SK-N-SH (cell line): ENCODE data around the gene HOXB8. TPM values are rescaled to one million over a fixed set of nuclear protein-coding genes. Genes with fewer than 3 reads are reported as not detected.

ENCODE experiments used
- CTCF ChIA-PET: fragments of 300-600, 350-600 bp; formaldehyde crosslinking; extraction: SDS; loops from one replicate; lab custom pipeline; 2021; lab: Yijun Ruan, JAX
- POLR2A ChIA-PET: fragments of 350-600 bp; sonication (Branson Sonifier 250); formaldehyde crosslinking; extraction: SDS; loops from one replicate; lab custom pipeline; 2020; ENCODE audit warnings: antibody characterized with exemption, inconsistent platforms; lab: Yijun Ruan, JAX
- DNase-seq: peaks from one replicate; pipeline ENCODE4 v3.0.0; 2012
- H2AFZ ChIP-seq: fragments of 200-600 bp; sonication (generic); 2 replicates; pipeline ENCODE4 v1.8.1; 2016; ENCODE audit warnings: antibody characterized with exemption, mild to moderate bottlenecking, low read depth
- H3F3A ChIP-seq: fragments of 200-600 bp; sonication (generic); replicated peaks from 2 replicates; pipeline ENCODE3; 2016; ENCODE audit warnings: antibody characterized with exemption, mild to moderate bottlenecking; ENCODE audit not compliant: insufficient read depth
- H3K27ac ChIP-seq, 2 experiments: fragments of 200-500 bp in 1 of 2; fragments of 200-600 bp in 1 of 2; sonication (Bioruptor generic) in 1 of 2; sonication (generic), shearing (Covaris generic) in 1 of 2; 2 replicates each; pipeline versions ENCODE4 v1.5.1 to v1.6.1; 2014 to 2016; ENCODE audit warnings: low read depth in 2 of 2, inconsistent platforms in 1 of 2, low read length in 1 of 2, mild to moderate bottlenecking in 1 of 2, mixed read lengths in 1 of 2
- H3K27me3 ChIP-seq: fragments of 200-600 bp; sonication (generic), shearing (Covaris generic); 2 replicates; pipeline ENCODE4 v1.6.1; 2016; ENCODE audit warnings: mixed run types; ENCODE audit not compliant: insufficient read depth
- H3K36me3 ChIP-seq, 2 experiments: fragments of 200-500 bp in 1 of 2; fragments of 200-600 bp in 1 of 2; sonication (Bioruptor generic) in 1 of 2; sonication (generic) in 1 of 2; replicated peaks in 1 of 2; 2 replicates each; pipeline versions ENCODE3 to v1.5.1; 2014 to 2016; ENCODE audit warnings: low read length in 1 of 2, mild to moderate bottlenecking in 1 of 2; ENCODE audit not compliant: insufficient read depth in 2 of 2, control insufficient read depth in 1 of 2
- H3K4me1 ChIP-seq, 2 experiments: fragments of 200-500 bp in 1 of 2; fragments of 200-600 bp in 1 of 2; sonication (Bioruptor generic) in 1 of 2; sonication (generic), shearing (Covaris generic) in 1 of 2; 2 replicates each; pipeline versions ENCODE4 v1.5.1 to v1.6.1; 2014 to 2016; ENCODE audit warnings: low read depth in 1 of 2, low read length in 1 of 2, mixed run types in 1 of 2; ENCODE audit not compliant: insufficient read depth in 2 of 2, control insufficient read depth in 1 of 2
- H3K4me2 ChIP-seq: fragments of 200-600 bp; sonication (generic), shearing (Covaris generic); 2 replicates; pipeline ENCODE4 v1.6.1; 2017; ENCODE audit warnings: mixed run types
- H3K4me3 ChIP-seq, 2 experiments: fragments of 200-500 bp in 1 of 2; fragments of 200-600 bp in 1 of 2; sonication (Bioruptor generic) in 1 of 2; sonication (generic), shearing (Covaris generic) in 1 of 2; 2 replicates each; pipeline versions ENCODE4 v1.5.1 to v1.8.1; 2014 to 2016; ENCODE audit warnings: low read depth in 2 of 2, inconsistent platforms in 1 of 2, low read length in 1 of 2, mild to moderate bottlenecking in 1 of 2, mixed read lengths in 1 of 2, moderate library complexity in 1 of 2
- H3K79me2 ChIP-seq: fragments of 200-600 bp; sonication (generic); 2 replicates; pipeline ENCODE4 v1.8.1; 2017; ENCODE audit warnings: mild to moderate bottlenecking; ENCODE audit not compliant: insufficient read depth
- H3K9ac ChIP-seq: fragments of 200-600 bp; sonication (generic); 2 replicates; pipeline ENCODE4 v1.6.1; 2017; ENCODE audit warnings: mixed run types
- H3K9me2 ChIP-seq: fragments of 200-600 bp; sonication (generic); 2 replicates; pipeline ENCODE4 v1.6.1; 2017; ENCODE audit warnings: mixed run types
- H3K9me3 ChIP-seq: fragments of 200-600 bp; sonication (generic); 2 replicates; pipeline ENCODE4 v1.6.1; 2017; ENCODE audit warnings: mixed run types, mild to moderate bottlenecking, moderate library complexity
- H4K20me1 ChIP-seq: fragments of 200-600 bp; sonication (generic); 2 replicates; pipeline ENCODE4 v1.6.1; 2017; ENCODE audit warnings: mild to moderate bottlenecking, mixed run types; ENCODE audit not compliant: insufficient read depth
- EZH2phosphoT487 ChIP-seq: fragments of 200-600 bp; sonication (generic); IDR thresholded peaks from 2 replicates; pipeline ENCODE4 v1.6.1; 2017; ENCODE audit warnings: low read depth, mixed run types, mild to moderate bottlenecking, antibody characterized with exemption, moderate library complexity, borderline replicate concordance
- FOSL2 ChIP-seq: IDR thresholded peaks from 2 replicates; pipeline ENCODE4 v1.4.0; 2012; ENCODE audit warnings: low read depth, mild to moderate bottlenecking, moderate library complexity, borderline replicate concordance
- MXI1 ChIP-seq: IDR thresholded peaks from 2 replicates; pipeline ENCODE4 v1.6.1; 2012; ENCODE audit warnings: mild to moderate bottlenecking, low read depth, low read length, improper control_type of control experiment
- USF1 ChIP-seq: IDR thresholded peaks from 2 replicates; pipeline ENCODE4 v1.4.0; 2012; ENCODE audit warnings: low read depth, borderline replicate concordance
- WGBS: methylation state at CpG from one replicate; pipeline ENCODE4 v1.1.6; 2017; ENCODE audit warnings: low lambda C conversion rate; 5-methylcytosine and 5-hydroxymethylcytosine counted together
- polyA plus RNA-seq, 3 experiments: library from polyadenylated mRNA; depleted of rRNA; stranded (reverse); fragments of >200 nt; gene quantifications; 2 replicates each; pipeline ENCODE4 v1.2.3, GENCODE V29; 2012
- TF ChIP-seq, protein P1 (sequence below): fragments of 150-350 bp; IDR thresholded peaks from 2 replicates; pipeline ENCODE4 v1.6.1; 2017; ENCODE audit warnings: antibody characterized with exemption, low read length, low read depth, borderline replicate concordance

HOXB8 gene
- polyA plus RNA-seq, 1 of the 3 experiments (the other 2 are of a cell fraction), result not detected

DNA sequence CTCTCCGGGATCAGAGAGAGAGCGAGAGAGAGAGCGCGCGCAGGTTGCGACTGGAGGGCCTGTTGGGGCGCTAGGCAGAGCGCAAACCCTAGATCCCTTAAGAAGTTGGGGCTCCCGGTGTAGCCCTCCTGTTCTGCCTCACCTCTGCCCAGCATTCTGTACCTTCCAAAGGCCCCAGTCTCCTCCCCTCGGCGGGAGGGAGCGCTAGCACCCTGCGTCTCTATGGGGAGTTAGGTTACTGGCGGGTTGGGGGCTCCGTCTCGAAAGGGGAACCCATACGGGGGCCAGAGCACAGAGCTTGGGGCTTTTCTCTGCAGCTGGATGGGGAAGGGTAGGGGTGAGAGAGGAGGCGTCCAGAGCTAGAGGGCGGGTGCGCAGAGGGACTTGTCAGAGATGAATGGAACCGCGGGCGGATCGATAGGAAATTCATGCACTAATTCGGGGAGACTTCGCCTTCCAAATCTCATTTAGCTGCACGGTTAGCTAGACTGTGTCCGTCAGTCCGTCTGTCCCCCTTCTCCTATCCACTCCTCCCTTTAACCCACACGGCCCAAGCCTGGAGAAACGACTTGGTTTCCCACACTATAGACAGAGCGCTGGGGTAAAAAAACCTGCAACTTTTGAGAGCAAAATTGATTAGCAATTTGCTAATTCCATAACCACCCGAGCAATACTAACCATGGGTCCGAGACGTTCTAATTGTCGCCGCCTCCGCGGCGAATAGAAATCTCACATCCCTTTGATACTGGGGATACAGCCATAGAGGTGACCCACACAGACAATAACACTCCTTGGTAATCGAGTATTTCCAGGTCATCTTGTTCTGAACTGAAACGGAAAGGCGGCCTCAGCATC lies 36.2 kb downstream of the HOXB8 start:
- Histone ChIP-seq H3F3A (peaks cover 4% of the 10 kb centered on the region), H3K36me3 (no peaks in the 10 kb centered on the region), H3K79me2 (no peaks in the 10 kb centered on the region), H4K20me1 (peaks cover 9% of the 10 kb centered on the region; the same call in 1 of the 2 replicates), H2AFZ (no peak overlapping the region), H3K4me1 (no peaks in the 10 kb centered on the region; a peak in 1 of 4 replicates), H3K27ac (no peak overlapping the region), H3K9ac (no peak overlapping the region), H3K27me3 (peaks cover 94% of the 10 kb centered on the region), H3K9me3 (no peaks in the 10 kb centered on the region), H3K4me2 (no peak overlapping the region), H3K4me3 (no peak overlapping the region), H3K9me2 (no peaks in the 10 kb centered on the region)
- POLR2A ChIA-PET, result no interaction called here
- TF ChIP-seq EZH2phosphoT487, result peak; percentile 70; the same call in 1 of the 2 replicates
- TF ChIP-seq FOSL2, result no peak
- WGBS, result 16% methylated on average over 41 of the region's 43 CpGs
- DNase-seq, result no peak
- CTCF ChIA-PET, result interaction anchor here (1.5 kb wide), 1 partner anchor 15 kb away, joined by 3 read pairs; no protein-coding TSS in a partner anchor

GRCh38 chr17:48577946-48578615 lies 37.0 kb downstream of the HOXB8 start, which contains the start of gene HOXB4:
Gene HOXB4, minus strand, starts transcription at chr17:48578350. Its CDS starts 31 bp downstream, at chr17:48578319.
- 21% methylated on average over 49 of the region's 58 CpGs for WGBS
- no peak within 1 kb of the TSS for H2AFZ ChIP-seq
- H3K4me2 ChIP-seq, result no peak within 1 kb of the TSS
- ChIA-PET CTCF (interaction anchor here (1.5 kb wide), 1 partner anchor 16 kb away, joined by 3 read pairs; no protein-coding TSS in a partner anchor), POLR2A (no interaction called here)
- H3K9me3 ChIP-seq, result no peaks in the 10 kb centered on the region
- H3K27me3 ChIP-seq, result peaks cover 94% of the 10 kb centered on the region
- peaks cover 9% of the 10 kb centered on the region; the same call in 1 of the 2 replicates for H4K20me1 ChIP-seq
- H3K9me2 ChIP-seq, result no peaks in the 10 kb centered on the region
- DNase-seq, result no peak
- H3K79me2 ChIP-seq, result no peaks in the 10 kb centered on the region
- no peak within 1 kb of the TSS for H3K9ac ChIP-seq
- H3F3A ChIP-seq, result peaks cover 4% of the 10 kb centered on the region
- H3K27ac ChIP-seq, result no peak within 1 kb of the TSS
- H3K36me3 ChIP-seq, result no peaks in the 10 kb centered on the region
- TF ChIP-seq USF1, result peak; percentile 74; the same call in 1 of the 2 replicates
- TF ChIP-seq MXI1, result no peak
- TF ChIP-seq, protein P1, sequence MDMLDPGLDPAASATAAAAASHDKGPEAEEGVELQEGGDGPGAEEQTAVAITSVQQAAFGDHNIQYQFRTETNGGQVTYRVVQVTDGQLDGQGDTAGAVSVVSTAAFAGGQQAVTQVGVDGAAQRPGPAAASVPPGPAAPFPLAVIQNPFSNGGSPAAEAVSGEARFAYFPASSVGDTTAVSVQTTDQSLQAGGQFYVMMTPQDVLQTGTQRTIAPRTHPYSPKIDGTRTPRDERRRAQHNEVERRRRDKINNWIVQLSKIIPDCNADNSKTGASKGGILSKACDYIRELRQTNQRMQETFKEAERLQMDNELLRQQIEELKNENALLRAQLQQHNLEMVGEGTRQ, result no peak
- H3K4me1 ChIP-seq, result no peaks in the 10 kb centered on the region; a peak in 1 of 4 replicates
- no peak within 1 kb of the TSS for H3K4me3 ChIP-seq
